B cell (primary cell): ENCODE data around the gene CDK4.

Experiments used
- EZH2 ChIP-seq: IDR thresholded peaks from 2 replicates; pipeline ENCODE4 v1.6.1; 2012; ENCODE audit warnings: borderline replicate concordance, low read depth, mild to moderate bottlenecking, moderate library complexity, low read length; ENCODE audit not compliant: insufficient read depth, poor library complexity, severe bottlenecking
- TF ChIP-seq, protein P1 (sequence below): fragments of 200-600 bp; IDR thresholded peaks from one replicate; pipeline ENCODE4 v1.8.0; 2022; ENCODE audit warnings: antibody characterized with exemption, mild to moderate bottlenecking

GRCh38 chr12:57698414-57698813 is 53.7 kb downstream of the CDK4 start:
- TF ChIP-seq, protein P1, sequence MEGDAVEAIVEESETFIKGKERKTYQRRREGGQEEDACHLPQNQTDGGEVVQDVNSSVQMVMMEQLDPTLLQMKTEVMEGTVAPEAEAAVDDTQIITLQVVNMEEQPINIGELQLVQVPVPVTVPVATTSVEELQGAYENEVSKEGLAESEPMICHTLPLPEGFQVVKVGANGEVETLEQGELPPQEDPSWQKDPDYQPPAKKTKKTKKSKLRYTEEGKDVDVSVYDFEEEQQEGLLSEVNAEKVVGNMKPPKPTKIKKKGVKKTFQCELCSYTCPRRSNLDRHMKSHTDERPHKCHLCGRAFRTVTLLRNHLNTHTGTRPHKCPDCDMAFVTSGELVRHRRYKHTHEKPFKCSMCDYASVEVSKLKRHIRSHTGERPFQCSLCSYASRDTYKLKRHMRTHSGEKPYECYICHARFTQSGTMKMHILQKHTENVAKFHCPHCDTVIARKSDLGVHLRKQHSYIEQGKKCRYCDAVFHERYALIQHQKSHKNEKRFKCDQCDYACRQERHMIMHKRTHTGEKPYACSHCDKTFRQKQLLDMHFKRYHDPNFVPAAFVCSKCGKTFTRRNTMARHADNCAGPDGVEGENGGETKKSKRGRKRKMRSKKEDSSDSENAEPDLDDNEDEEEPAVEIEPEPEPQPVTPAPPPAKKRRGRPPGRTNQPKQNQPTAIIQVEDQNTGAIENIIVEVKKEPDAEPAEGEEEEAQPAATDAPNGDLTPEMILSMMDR: no peak
- TF ChIP-seq EZH2: no peak
